HepG2 (cell line): Measurements from ENCODE around the gene NDUFS6. TPM values are rescaled to one million over a fixed set of nuclear protein-coding genes. Genes with fewer than 3 reads are reported as not detected.

Experiments used
- ATAC-seq: fragments of 200-7000 bp; cut with Tn5 transposase; 3 replicates; pipeline ENCODE4 v1.9.1; 2020; ENCODE audit warnings: mild to moderate bottlenecking, moderate library complexity
- BruUV-seq: library from RNA; stranded (reverse); fragments of 400-500 nt; replicated peaks from 2 replicates; lab custom pipeline; 2021; lab: Mats Ljungman, UMichigan
- CTCF ChIA-PET: fragments of 300-600 bp; formaldehyde crosslinking; extraction: SDS; loops from one replicate; lab custom pipeline; 2021; ENCODE audit warnings: low total read pairs, inconsistent platforms, low intra/inter-chr PET ratio; lab: Yijun Ruan, JAX
- POLR2A ChIA-PET: fragments of 350-600 bp; sonication (Branson Sonifier 250); formaldehyde crosslinking; loops from one replicate; lab custom pipeline; 2020; ENCODE audit warnings: antibody characterized with exemption, inconsistent platforms; lab: Yijun Ruan, JAX
- DNase-seq: peaks from one replicate; pipeline ENCODE4 v3.0.0-alpha.2; 2015; ENCODE audit warnings: low spot score
- FAIRE-seq: peaks from 3 replicates; lab custom pipeline; 2011; peaks lifted over from hg19 to GRCh38; lab: Jason Lieb, UNC
- H2AFZ ChIP-seq: one replicate; pipeline ENCODE4 v1.6.1; 2011; ENCODE audit warnings: low read length, inconsistent platforms
- H3K27ac ChIP-seq: fragments of 300-600 bp; 3 replicates; pipeline ENCODE4 v1.8.0; 2011; ENCODE audit warnings: mixed run types, mild to moderate bottlenecking, mixed read lengths, low read length, inconsistent platforms; ENCODE audit not compliant: insufficient read depth; ENCODE audit errors: extremely low read length
- H3K27me3 ChIP-seq, 2 experiments: fragments of 200-600 bp in 1 of 2; 2 replicates in 1 of 2; 3 replicates in 1 of 2; pipeline versions ENCODE4 v1.6.0 to v1.8.0; 2011; ENCODE audit warnings: low read length in 2 of 2, mild to moderate bottlenecking in 2 of 2, moderate library complexity in 2 of 2, inconsistent platforms in 1 of 2; ENCODE audit not compliant: insufficient read depth in 2 of 2, control insufficient read depth in 1 of 2
- H3K36me3 ChIP-seq, 2 experiments: fragments of 200-600 bp in 1 of 2; replicated peaks in 1 of 2; 2 replicates in 1 of 2; 3 replicates in 1 of 2; pipeline versions ENCODE4 v1.5.1 to v1.8.0; 2011; ENCODE audit warnings: low read length in 2 of 2, inconsistent platforms in 1 of 2; ENCODE audit not compliant: insufficient read depth in 2 of 2, control insufficient read depth in 1 of 2
- H3K4me1 ChIP-seq: 2 replicates; pipeline ENCODE4 v1.5.1; 2012; ENCODE audit warnings: low read length, inconsistent platforms; ENCODE audit not compliant: insufficient read depth
- H3K4me2 ChIP-seq: 2 replicates; pipeline ENCODE4 v1.6.0; 2011; ENCODE audit warnings: low read depth, low read length, inconsistent platforms
- H3K4me3 ChIP-seq, 3 experiments: fragments of 200-600 bp in 1 of 3; sonication (generic), shearing (Covaris generic) in 1 of 3; replicated peaks in 1 of 3; 2 replicates each; pipeline ENCODE4 v1.5.1; 2011 to 2016; ENCODE audit warnings: low read length in 3 of 3, inconsistent platforms in 2 of 3, low read depth in 2 of 3, mild to moderate bottlenecking in 2 of 3, control low read depth in 1 of 3, mixed read lengths in 1 of 3; ENCODE audit not compliant: insufficient read depth in 1 of 3
- H3K79me2 ChIP-seq: one replicate; pipeline ENCODE4 v1.6.1; 2011; ENCODE audit warnings: low read length, inconsistent platforms; ENCODE audit not compliant: insufficient read depth
- H3K9ac ChIP-seq: 2 replicates; pipeline ENCODE4 v1.6.0; 2011; ENCODE audit warnings: mild to moderate bottlenecking, low read depth, low read length, inconsistent platforms; ENCODE audit not compliant: insufficient read depth
- H3K9me3 ChIP-seq: 2 replicates; pipeline ENCODE4 v1.5.1; 2012; ENCODE audit warnings: mild to moderate bottlenecking, low read length
- H4K20me1 ChIP-seq: 2 replicates; pipeline ENCODE4 v1.6.0; 2011; ENCODE audit warnings: inconsistent platforms, mild to moderate bottlenecking, low read length, moderate library complexity; ENCODE audit not compliant: insufficient read depth
- EHMT2 ChIP-seq: fragments of 200-600 bp; sonication (generic); IDR thresholded peaks from 2 replicates; pipeline ENCODE4 v1.7.0; 2017; ENCODE audit warnings: antibody characterized with exemption, low read depth, low read length, borderline replicate concordance
- LCORL ChIP-seq, 2 experiments: fragments of 450-650 bp in 1 of 2; sonication (generic) in 1 of 2; formaldehyde crosslinking in 1 of 2; IDR thresholded peaks; 2 replicates each; pipeline versions ENCODE4 v1.5.0 to v1.6.1; 2017 to 2020; ENCODE audit warnings: antibody characterized with exemption in 1 of 2, missing genetic modification reagents in 1 of 2
- NFATC3 ChIP-seq: sonication (generic); formaldehyde crosslinking; IDR thresholded peaks from 2 replicates; pipeline ENCODE4 v1.5.1; 2020; ENCODE audit warnings: mild to moderate bottlenecking, missing genetic modification reagents
- TBP ChIP-seq: sonication (generic); formaldehyde crosslinking; IDR thresholded peaks from 2 replicates; pipeline ENCODE4 v1.5.0; 2020; ENCODE audit warnings: missing genetic modification reagents
- ZBTB40 ChIP-seq, 2 experiments: fragments of 450-650 bp in 1 of 2; sonication (generic) in 1 of 2; formaldehyde crosslinking in 1 of 2; IDR thresholded peaks; 2 replicates each; pipeline versions ENCODE4 v1.6.1 to v1.8.0; 2016 to 2022; ENCODE audit warnings: antibody characterized with exemption in 1 of 2, mild to moderate bottlenecking in 1 of 2, missing genetic modification reagents in 1 of 2
- ZFP1 ChIP-seq: IDR thresholded peaks from 2 replicates; pipeline ENCODE4 v1.6.1; 2016
- WGBS: methylation state at CpG from one replicate; pipeline ENCODE4 v1.1.6; 2017; ENCODE audit warnings: low lambda C conversion rate; 5-methylcytosine and 5-hydroxymethylcytosine counted together
- in situ Hi-C: cut with HindIII; loops from 2 replicates; pipeline ENCODE4 v1.10.0; 2017; ENCODE audit warnings: low pct_unique_long_range_greater_than_20kb; ENCODE audit not compliant: extremely low pct_ligation_motif_present
- intact Hi-C: fragments of 100-400 bp; cut with micrococcal nuclease; formaldehyde crosslinking; loops from one replicate; pipeline ENCODE4 v1.10.0; 2022; ENCODE audit not compliant: unreplicated experiment
- polyA plus RNA-seq, 8 experiments: library from polyadenylated mRNA; depleted of rRNA in 3 of 8; stranded (reverse) in 7 of 8; unstranded in 1 of 8; fragments of >200 nt; fragmentation: Illumina TruSeq in 4 of 8; extraction: Trizol in 4 of 8; gene quantifications; 2 replicates each; pipeline versions ENCODE4 v1.2.1 to v1.2.3, GENCODE V29; 2011 to 2016; ENCODE audit warnings: low read depth in 4 of 8, missing spikeins in 1 of 8, mixed read lengths in 1 of 8; ENCODE audit not compliant: insufficient read depth in 1 of 8
- total RNA-seq, 5 experiments: library from RNA; depleted of rRNA; stranded (reverse); fragments of >200 nt; fragmentation: Illumina TruSeq; extraction: Trizol; gene quantifications; 2 replicates each; pipeline ENCODE4 v1.2.3, GENCODE V29; 2016; ENCODE audit warnings: low read depth in 1 of 5

NDUFS6 gene
- total and polyA plus RNA-seq, 2 of the 13 experiments (the other 11 are each of a cell fraction or from before 2014, with no cell fraction given), result 23.7 to 50.4 TPM

- BruUV-seq, result no TSS peak
- H3K4me2 ChIP-seq, result no peak overlapping the region
- no peak overlapping the region for H3K4me3 ChIP-seq
- no peaks in the 10 kb centered on the region for H3K79me2 ChIP-seq
- in situ Hi-C loops, result no loop called here
- H3K27me3 ChIP-seq, result peaks cover 2 to 49% of the 10 kb centered on the region in 2 experiments; a peak in 4 of 5 replicates
- H2AFZ ChIP-seq, result no peak overlapping the region
- H4K20me1 ChIP-seq, result no peaks in the 10 kb centered on the region
- H3K27ac ChIP-seq, result no peak overlapping the region
- DNase-seq, result no peak
- no peaks in the 10 kb centered on the region for H3K9me3 ChIP-seq
- no peak for TF ChIP-seq ZFP1 (CRISPR knock-in tag)
- no peak for TF ChIP-seq NFATC3 (CRISPR knock-in tag)
- no peak for TF ChIP-seq LCORL (IDR thresholded peaks at IDR 0.05)
- no peak for TF ChIP-seq LCORL (CRISPR knock-in tag; IDR thresholded peaks at IDR 0.05)
- TF ChIP-seq EHMT2, result no peak
- CTCF ChIA-PET, result no interaction called here
- ATAC-seq, result no peak
- 15% methylated on average over 3 of the region's 3 CpGs for WGBS
- POLR2A ChIA-PET, result no interaction called here
- H3K9ac ChIP-seq, result no peak overlapping the region
- intact Hi-C loops, result no loop called here
- FAIRE-seq, result no peak
- H3K36me3 ChIP-seq, result no peaks in the 10 kb centered on the region
- peaks cover 30% of the 10 kb centered on the region for H3K4me1 ChIP-seq
Observed at GRCh38 chr5:1791176-1791575, 10.0 kb upstream of the NDUFS6 start.

GRCh38 chr5:1792842-1793266 lies 8.4 kb upstream of the NDUFS6 start:
- ChIA-PET CTCF (no interaction called here), POLR2A (no interaction called here)
- Histone ChIP-seq H3K4me3 (no peak overlapping the region), H3K36me3 (peaks cover under 1 to 12% of the 10 kb centered on the region in 2 experiments; a peak in 3 of 5 replicates), H4K20me1 (no peaks in the 10 kb centered on the region), H3K9me3 (no peaks in the 10 kb centered on the region), H3K9ac (no peak overlapping the region), H3K79me2 (peaks cover 2% of the 10 kb centered on the region), H3K27ac (no peak overlapping the region), H3K27me3 (peaks cover 0 to 33% of the 10 kb centered on the region in 2 experiments; a peak in 3 of 5 replicates), H3K4me1 (peaks cover 35% of the 10 kb centered on the region), H2AFZ (no peak overlapping the region), H3K4me2 (no peak overlapping the region)
- DNase-seq (no peak), ATAC-seq (no peak), FAIRE-seq (no peak)
- peak; percentile 67 for TF ChIP-seq ZBTB40 (IDR thresholded peaks at IDR 0.05)
- peak; percentile 99 for TF ChIP-seq ZBTB40 (CRISPR knock-in tag; IDR thresholded peaks at IDR 0.05)
- TF ChIP-seq TBP (CRISPR knock-in tag), result no peak
- WGBS, result 90% methylated on average over 8 of the region's 8 CpGs
- in situ Hi-C loops (no loop called here), intact Hi-C loops (no loop called here)
- BruUV-seq, result no TSS peak
